GM18907 (cell line): ENCODE results near the gene CDK18.

ENCODE experiments used
- ATAC-seq: cut with Tn5 transposase; IDR thresholded peaks from one replicate; pipeline ENCODE4 v1.9.1; 2021; ENCODE audit warnings: mild to moderate bottlenecking, moderate library complexity; ENCODE audit not compliant: unreplicated experiment

The CDK18 gene

DNA sequence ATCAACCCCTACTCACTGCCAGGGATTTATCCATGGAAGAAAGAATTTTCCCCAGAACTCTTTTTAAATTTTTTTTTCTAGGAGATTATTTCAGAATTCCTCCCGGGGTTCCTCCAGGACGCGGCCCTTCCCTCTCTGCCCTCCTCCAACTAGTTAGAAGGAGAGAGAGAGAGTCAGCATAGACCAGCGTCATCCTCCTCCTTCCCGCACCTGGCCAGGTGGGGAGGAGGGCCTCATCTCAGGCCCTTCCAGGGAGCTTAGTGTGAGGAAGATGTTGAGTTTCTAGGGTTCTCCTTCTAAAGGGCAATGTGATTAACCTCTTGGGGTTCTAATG is 63.6 kb downstream of the CDK18 start:
- ATAC-seq, result no peak

DNA sequence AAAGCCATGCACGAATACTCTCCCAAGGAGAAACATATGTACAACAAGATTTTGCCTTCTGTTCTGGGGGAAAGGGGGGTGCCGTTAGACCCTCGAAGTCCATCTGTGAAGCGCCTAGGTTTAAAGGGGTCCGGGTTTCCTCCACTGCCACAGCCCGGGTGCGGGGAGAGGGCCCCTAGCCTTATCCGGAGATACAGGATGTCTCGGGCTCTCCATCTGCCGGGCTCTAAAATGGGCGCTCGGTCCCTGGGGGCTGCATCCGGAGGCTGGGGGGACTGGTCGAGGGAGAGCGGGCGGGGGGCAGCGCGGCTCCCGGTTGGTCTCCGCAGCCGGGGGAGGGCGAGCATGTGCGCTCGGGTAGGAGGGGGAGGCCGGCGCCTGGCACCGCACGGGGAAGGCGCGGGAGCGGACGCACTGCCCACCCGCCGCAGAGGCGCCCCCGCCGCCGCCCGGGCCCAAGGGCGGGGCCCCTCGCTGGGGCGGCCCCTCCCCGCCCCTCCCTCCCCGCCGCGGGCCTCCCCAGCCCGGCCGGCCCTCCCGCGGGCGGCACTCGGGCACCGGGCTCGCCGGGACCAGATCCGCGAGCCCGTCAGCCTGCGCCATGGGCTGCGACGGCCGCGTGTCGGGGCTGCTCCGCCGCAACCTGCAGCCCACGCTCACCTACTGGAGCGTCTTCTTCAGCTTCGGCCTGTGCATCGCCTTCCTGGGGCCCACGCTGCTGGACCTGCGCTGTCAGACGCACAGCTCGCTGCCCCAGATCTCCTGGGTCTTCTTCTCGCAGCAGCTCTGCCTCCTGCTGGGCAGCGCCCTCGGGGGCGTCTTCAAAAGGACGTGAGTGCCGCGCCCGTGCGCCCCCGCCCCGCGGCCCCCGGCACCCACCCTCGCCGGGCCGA is 64.2 kb downstream of the CDK18 start:
- no peak for ATAC-seq

DNA sequence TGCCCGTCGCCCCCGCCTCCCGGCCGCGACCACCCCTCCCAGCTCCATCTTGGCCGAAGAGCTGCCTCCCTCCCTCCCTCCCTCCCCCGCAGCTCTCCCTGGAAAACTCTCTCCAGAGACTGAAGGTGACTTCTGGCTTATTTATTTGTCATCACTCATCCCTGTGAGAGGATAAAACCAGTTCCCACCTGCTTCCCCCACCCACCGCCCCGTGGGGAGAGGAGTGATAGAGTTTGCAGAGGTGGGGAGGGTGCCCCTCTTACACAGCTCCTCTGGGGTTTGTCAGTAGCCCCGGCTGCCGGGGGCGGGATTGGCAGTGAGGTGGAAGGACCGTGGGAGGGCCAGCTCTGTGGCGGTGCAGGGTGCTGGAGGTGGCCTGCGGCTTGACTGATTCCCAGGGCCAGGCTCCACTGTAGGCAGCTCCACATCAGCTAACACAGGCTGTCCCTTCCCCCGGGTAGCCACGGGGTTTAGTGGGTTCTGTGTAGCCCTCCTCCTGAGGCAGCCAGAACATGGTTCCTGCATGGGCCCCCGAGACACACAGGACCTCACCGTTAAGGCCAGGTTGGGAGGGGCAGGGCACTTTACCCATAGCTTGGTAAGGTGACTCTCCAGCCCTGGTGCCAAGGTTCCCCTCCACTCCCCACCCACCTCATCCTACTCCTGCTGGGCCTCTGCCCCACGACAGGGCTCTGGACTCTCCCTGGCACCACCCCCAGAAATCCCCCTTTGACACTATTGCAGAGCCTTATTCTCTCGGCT is 65.1 kb downstream of the CDK18 start:
- ATAC-seq, result no peak

DNA sequence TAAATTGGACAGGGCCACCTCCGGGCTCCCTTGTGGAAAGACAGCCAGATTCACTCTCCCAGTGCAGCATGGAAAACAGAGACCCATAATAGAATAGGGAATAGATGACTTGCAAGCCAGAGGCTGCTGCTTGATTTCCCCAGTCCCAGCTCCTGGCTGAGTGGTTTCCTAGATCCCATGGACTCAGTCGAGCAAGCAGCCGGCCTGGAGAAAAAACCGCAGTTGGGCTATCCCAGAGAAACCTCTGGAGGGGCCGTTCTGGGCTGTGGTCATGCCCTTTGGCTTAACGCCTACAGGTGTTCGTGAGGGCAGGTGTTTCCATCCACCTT is 65.7 kb downstream of the CDK18 start:
- no peak for ATAC-seq

DNA sequence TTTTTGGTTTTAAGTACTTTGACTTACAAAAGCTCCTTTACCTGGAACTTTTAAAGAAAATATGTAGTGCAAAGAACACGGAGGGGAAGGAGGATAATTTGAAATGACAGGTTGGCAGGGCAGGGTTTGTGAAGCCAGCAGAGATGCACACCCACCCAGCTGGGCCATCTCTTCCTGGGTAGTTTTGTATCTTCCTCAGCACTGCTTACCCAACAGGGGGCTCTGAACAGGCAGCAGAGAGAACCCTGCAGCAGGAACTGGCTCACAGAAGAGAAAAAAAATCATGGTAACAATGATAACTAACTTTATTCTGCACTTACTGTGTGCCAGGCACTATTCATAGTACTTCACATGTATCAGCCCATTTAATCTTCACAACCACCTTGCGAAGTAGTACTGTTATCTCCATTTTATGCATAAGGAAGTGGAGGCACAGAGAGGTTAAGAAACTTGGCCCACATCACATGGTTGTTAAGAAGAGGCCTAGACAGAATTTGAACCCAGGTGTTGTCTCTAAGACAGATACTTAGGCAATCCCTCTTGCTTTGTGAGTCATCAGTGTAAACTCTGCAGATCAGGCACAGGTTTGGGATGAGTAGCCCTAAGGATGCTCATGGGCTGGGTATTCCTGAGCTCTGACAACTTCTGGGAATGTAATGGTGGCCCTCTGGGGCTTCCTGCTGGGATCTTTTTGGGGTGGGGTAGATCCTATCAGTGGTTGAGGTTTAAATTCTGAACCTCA is 66.5 kb downstream of the CDK18 start:
- no peak for ATAC-seq

DNA sequence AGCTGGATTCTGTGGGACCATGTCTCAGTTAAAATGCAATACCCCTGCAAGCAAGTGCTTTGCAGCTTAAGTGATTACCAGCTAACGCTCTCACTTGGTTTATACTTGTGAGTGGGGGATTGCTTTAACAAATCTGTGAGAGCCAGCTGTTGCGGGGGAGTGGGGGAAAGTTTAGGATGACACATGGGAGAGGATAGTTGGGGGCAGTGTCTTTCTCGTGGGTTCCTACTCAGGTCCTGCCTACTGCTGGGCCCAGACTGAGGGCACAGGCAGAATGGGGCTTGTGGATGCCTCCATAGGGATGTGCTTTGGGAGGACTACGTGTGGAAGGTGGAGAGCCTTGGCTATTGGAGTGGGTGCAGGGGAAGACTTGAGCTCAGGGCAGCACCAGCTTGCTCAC is 67.3 kb downstream of the CDK18 start:
- ATAC-seq, result no peak

DNA sequence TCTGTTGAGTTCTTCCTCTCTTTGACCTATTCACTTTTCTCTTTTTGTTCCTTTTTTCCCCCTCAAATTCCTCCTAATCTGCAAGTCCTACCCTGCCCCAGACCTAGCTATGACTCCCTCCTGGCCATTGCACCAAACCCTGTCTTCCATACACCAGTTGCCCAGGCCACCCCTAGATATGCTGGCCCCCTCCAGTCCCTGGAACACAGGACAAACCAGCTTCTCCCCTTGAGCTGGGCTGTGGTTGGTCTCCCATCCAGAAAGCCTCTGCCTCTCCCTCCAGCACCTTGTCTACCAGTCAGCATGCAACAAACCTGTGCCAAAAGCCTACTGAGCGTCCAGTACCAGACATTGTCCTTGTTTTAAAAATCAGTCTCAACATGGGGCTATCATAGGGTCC is 68.0 kb downstream of the CDK18 start:
- no peak for ATAC-seq

DNA sequence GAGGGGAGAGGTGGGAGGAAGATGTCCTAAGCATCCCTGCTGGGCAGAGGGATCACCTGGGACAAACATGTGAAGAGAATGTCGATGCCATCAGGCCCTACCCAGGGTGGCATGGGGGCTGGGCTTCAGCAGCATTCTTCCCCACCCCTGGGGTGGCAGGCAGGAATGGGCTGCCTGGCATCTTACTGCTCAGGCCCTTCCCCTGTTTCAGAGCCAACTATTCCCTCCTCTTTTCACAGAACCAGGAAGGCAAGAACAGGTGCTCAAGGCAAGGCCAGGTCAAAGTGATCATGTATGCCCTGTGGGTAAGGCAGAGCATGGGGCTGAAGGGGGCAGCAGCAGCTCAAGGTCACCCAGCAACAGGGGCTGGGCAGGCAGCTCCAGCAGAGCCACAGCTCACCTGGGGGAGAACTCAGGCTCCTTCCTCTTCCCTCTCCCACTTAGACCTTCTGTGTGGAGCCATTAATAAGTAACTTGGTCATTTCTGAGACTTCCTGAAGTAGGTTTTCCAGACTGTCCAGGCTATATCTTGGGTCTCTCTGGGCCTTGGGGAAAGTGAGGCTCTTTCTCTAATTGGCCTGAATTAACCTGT is 70.9 kb downstream of the CDK18 start:
- no peak for ATAC-seq

DNA sequence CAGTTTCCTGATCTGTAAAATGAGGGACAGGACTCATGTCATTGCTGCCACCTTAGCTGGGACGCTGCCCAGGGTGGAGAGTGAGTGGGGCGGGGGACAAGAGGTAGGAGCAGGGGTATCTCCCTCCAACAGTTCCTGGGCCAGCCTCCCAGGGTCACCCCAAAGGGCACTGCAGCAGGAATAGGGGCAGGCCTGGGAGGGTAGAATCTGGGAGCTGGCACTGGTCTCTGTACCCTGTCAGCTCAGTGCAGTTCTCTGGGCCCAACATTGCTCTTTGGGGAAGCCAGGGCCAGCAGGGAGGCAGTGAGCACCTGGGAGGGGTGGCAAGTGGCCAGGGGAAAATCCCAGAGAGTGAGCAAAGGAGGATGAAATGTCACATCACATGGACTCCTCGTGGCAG is 71.5 kb downstream of the CDK18 start:
- no peak for ATAC-seq

DNA sequence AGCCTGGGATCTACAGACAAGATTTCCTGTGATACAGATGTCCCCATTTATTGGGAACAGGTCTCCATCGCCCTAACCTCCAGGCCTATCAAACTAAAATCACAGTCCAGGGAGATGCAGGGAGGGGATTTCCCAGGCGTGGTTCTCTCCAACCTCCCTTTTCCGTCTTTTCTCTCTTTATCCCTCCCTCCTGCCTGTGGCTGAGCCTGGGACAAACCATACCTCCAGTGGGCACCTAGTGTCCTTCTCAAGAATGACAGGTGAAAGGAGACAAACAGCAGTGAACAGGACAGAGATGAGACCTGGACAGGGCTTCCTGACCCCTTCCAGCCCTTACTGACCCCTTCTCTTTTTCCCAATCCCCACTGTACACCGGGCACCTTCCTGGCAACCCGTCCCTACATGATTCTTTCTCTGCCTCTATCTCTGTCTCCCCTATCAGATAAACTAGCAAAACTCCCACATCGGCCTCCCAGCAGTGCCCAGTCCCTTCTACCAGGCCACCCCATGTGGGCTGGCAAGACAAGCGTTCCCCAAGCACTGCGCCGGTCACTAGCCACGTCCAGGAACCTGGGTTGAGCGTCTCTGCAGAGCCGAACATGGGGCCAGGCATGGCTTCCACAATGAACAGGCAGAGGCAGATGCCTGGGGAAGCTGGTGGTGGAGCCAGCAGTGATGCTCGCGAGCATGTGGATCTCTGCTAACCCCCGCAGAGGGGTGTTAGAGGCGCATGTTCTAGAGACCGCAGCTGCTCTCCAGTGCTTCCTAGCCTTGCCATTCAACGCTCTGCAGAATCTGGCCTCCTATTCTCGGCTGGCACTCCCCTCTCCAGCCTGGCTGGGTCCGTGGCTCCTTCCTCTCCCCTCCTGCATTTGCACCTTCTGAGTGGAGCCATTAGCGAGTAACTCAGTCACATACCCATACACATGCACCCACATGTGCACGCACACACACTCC is 72.6 kb downstream of the CDK18 start:
- ATAC-seq, result no peak

DNA sequence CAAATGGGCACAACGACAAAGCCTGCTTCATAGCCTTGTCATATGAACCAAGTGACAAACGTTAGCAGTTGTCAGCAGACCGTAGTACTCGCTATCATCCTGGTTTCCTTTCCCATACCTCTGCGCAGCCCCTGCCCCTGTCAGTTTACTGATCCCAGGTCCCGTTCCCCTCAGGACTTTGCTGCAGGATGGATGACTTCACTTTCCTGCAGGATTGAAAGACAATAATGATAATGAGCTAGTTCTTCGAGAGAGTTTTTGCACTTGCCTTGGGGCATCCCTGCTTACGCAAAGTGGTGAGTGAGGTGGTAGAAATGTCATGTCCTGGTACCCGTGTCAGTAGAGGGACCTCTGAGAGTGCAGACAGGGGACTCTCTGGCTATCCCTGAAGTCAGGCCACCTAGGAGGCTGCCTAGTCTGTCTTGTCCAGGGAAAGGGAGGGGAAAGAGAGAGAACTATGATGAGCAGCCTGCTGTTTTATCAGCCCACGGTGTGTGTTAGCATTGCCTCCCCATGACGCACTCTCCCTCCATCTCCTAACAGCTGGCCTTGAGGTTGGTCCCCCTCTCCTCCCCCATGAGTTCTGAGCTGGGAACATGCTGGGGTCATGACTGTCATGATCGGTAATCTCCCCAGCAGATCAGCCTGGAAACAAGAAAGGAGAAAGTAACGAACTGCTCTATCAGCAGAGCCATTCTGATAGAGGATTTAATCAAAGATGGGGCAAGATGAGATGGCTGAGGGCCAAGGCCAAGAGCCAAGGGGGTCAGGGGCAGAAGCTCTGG is 73.6 kb downstream of the CDK18 start:
- ATAC-seq, result no peak

DNA sequence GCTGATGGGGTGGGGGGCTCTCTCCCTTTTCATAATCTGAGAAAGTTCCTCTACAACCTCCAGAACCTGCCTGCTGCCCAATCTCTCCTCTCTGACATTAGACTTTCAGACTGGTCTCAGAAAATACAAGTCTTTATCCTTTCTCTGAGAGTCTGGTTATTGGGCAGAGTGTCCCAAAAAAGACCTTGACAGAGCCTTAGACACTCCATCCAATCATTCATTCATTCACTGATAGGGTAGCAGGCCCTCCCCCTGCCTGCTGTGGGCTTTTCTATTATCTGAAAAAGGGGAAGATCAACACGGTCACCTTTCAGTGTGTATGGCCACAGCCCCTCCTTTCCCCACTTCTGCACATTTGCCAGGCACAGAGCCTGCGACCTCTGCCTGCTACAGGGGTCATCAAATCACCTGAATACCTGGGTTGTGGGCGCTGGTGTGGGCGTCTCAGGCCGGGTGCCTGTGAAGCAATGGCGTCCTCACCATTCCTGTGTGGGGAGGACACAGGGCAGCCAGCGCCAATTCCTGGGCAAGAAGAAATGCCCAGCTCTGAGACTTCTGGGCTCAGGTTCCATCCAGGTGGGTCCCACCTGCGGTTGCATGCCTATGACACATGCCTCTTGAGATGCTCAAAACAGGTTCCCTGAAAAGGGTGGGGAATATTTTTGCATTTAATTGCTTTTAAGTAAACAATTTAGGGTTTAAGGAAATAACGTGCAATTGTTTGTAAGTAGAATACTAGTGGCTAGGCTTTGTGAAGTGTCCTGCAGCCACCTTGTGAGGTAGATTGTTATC is 74.5 kb downstream of the CDK18 start:
- ATAC-seq, result no peak

DNA sequence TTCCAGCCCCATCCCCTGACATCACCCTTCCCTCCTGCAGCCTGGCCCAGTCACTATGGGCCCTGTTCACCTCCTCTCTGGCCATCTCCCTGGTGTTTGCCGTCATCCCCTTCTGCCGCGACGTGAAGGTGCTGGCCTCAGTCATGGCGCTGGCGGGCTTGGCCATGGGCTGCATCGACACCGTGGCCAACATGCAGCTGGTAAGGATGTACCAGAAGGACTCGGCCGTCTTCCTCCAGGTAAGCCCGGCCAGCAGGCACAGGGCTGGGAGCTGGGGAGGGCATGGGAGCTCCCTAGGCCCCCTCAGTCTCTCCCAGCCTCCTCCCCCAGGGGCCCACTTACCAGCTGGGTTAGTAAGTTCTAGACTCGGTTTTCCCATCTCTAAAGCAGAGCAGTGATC is 75.2 kb downstream of the CDK18 start:
- no peak for ATAC-seq

DNA sequence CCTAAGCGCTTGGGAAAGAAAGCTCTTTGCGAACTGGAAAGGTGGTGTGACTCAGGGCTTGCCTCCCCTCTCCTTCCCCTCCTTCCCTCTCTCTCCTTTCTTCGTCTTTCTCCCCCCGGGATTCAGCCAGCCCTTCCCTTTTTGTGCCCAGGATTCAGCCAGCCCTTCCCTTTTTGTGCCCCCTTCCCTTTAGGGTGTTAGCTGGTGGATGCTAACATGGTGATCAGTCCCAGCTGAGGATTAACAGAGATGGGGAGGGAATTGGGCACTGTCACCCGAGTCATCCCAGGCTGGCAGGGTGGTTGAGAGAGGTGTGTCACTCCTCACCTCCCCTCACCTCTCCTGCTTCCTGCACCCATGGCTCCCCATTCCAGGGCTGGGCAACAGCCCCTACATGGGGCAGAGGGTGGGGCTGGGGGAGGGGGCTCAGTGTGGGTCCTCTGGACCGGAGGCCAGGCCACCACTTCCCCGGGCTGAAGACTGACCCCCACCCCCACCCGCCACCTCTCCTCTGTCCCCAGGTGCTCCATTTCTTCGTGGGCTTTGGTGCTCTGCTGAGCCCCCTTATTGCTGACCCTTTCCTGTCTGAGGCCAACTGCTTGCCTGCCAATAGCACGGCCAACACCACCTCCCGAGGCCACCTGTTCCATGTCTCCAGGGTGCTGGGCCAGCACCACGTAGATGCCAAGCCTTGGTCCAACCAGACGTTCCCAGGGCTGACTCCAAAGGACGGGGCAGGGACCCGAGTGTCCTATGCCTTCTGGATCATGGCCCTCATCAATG is 75.9 kb downstream of the CDK18 start:
- no peak for ATAC-seq

DNA sequence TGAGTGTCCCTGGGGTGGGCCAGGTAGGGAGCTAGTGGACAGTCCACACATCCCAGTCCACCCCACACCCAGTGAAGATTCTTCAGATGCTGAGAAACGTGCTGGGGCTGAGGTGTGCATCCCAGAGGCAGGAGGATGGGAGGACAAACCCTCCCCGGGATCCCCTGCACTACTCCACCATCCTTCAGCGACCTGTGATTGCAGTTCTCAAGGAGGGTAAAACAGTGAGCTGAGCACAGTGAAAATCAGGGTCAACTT is 76.4 kb downstream of the CDK18 start:
- no peak for ATAC-seq

DNA sequence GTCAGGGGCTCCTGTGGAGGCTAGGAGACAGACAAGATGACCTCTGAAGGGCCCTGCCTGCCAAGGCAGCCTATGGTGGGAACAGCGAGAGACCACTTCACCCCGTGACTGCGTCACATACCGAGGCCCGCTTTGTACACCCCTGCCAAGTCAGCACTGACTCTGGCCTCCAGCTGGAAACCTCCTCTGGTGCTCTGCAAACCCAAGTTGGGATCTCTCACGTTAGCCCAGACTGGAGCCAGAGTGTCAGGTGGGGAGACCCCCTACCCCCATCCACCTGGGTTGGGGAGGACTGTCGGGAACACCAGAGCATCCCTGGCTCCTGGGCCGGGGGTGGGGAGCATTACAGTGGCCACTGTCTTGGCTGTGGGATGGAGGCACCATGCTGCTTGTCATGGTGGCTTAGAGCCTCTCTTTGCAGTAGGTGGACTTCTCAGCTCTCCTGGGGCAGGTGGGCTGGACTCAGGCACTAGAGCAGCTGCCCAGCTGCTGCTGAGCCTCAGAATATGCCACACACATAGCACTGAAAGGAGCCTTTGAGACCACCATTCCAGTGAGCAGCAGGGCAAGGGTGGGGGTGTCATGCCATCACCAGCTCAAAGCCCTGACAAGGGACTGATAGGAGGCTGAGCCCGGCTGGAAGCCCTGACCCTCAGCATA is 77.0 kb downstream of the CDK18 start:
- ATAC-seq, result no peak

DNA sequence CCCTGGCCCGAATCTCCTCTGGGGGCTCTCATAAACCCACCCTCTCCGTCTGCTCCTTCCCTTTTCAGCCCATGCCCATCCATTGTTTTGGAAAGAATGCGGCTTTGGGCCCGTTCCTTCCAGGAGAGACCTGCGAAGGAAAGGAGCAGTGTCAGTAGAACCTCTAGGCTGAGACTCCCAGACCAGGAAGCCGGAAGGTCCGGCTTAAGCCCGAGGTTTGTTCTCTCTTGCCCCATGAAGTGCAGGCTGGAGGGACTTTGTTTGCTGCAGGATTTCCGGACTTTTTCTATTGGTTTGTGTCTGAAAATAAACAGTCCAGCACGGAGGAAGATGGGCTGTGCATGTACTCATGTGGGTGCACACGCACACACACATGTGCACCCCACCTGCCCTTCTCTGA is 77.6 kb downstream of the CDK18 start:
- ATAC-seq, result no peak
